NCI-H1930 (cell line): ENCODE data around the gene ARRB1.
"Not testable (repeated sequence)": the region's sequence is repeated elsewhere in the genome, so short reads cannot be mapped to it uniquely, and the experiment has no call there.

ENCODE experiments used
- DNase-seq, 2 experiments: peaks; one replicate each; lab custom pipeline; 2025; lab: John Stamatoyannopoulos, UW

Gene ARRB1

GRCh38 chr11:75275581-75275980 lies 75.9 kb downstream of the ARRB1 start:
- DNase-seq, result no peak

GRCh38 chr11:75274716-75275115 lies 76.7 kb downstream of the ARRB1 start:
- DNase-seq, result not testable (repeated sequence)

GRCh38 chr11:75273411-75274391 lies 77.8 kb downstream of the ARRB1 start:
- DNase-seq, result no peak

- DNase-seq, result no peak
Measured at GRCh38 chr11:75272821-75273301, 78.6 kb downstream of the ARRB1 start.

- no peak for DNase-seq
Measured at GRCh38 chr11:75272391-75272790, 79.1 kb downstream of the ARRB1 start.

- no peak for DNase-seq
Measured at GRCh38 chr11:75271730-75272129, 79.7 kb downstream of the ARRB1 start.

- DNase-seq, result peak in 1 of 2 experiments; percentile 3
Measured at GRCh38 chr11:75270896-75271418, 80.5 kb downstream of the ARRB1 start.

GRCh38 chr11:75269896-75270295 lies 81.6 kb downstream of the ARRB1 start:
- DNase-seq, result no peak

- DNase-seq, result no peak
Measured at GRCh38 chr11:75269367-75269660, 82.1 kb downstream of the ARRB1 start.

GRCh38 chr11:75268626-75269366 lies 82.7 kb downstream of the ARRB1 start:
- DNase-seq, result no peak

- no peak for DNase-seq
Measured at GRCh38 chr11:75267171-75267970, 84.1 kb downstream of the ARRB1 start.

GRCh38 chr11:75265851-75266531 lies 85.5 kb downstream of the ARRB1 start:
- no peak for DNase-seq

- DNase-seq, result no peak
Measured at GRCh38 chr11:75264971-75265370, 86.5 kb downstream of the ARRB1 start.

GRCh38 chr11:75264356-75264755 lies 87.1 kb downstream of the ARRB1 start:
- no peak for DNase-seq

- DNase-seq, result peak in 1 of 2 experiments; percentile 40
Measured at GRCh38 chr11:75263944-75264349, 87.5 kb downstream of the ARRB1 start.

- no peak for DNase-seq
Measured at GRCh38 chr11:75262961-75263852, 88.3 kb downstream of the ARRB1 start.

GRCh38 chr11:75262436-75262835 lies 89.0 kb downstream of the ARRB1 start:
- DNase-seq, result no peak

GRCh38 chr11:75261902-75262361 lies 89.5 kb downstream of the ARRB1 start:
- DNase-seq, result no peak

- no peak for DNase-seq
Measured at GRCh38 chr11:75260396-75261170, 90.9 kb downstream of the ARRB1 start.
